Dermis microvascular lymphatic vessel endothelial cell (primary cell): ENCODE data around the gene SPAAR. TPM values are rescaled to one million over a fixed set of nuclear protein-coding genes. Genes with fewer than 3 reads are reported as not detected.
"Not testable (repeated sequence)": the region's sequence is repeated elsewhere in the genome, so short reads cannot be mapped to it uniquely, and the experiment has no call there.

Experiments
- DNase-seq, 2 donors: peaks; one replicate each; pipeline versions ENCODE4 v3.0.0 to v3.0.0-alpha.2; 2010; ENCODE audit warnings: low read depth in 2 of 2
- total RNA-seq: library from RNA; depleted of rRNA; stranded (reverse); fragments of >200 nt; gene quantifications from 2 replicates; pipeline ENCODE4 v1.2.1, GENCODE V29; 2014

SPAAR gene
- total RNA-seq, 1 donor from 2014 or later = 2.8 TPM

GRCh38 chr9:35923598-35923926 lies 14.3 kb downstream of the SPAAR start:
- DNase-seq = no peak

GRCh38 chr9:35923927-35924763 lies 14.9 kb downstream of the SPAAR start:
- DNase-seq = peak; percentile 48 to 77

- DNase-seq = no peak
Observed at GRCh38 chr9:35928591-35929452, 19.5 kb downstream of the SPAAR start.

GRCh38 chr9:35929453-35929718 lies 20.1 kb downstream of the SPAAR start:
- DNase-seq = no peak

- no peak for DNase-seq
Observed at GRCh38 chr9:35930521-35930920, 21.2 kb downstream of the SPAAR start.

GRCh38 chr9:35930989-35931388 lies 21.7 kb downstream of the SPAAR start:
- no peak for DNase-seq

- DNase-seq = no peak
Observed at GRCh38 chr9:35932735-35933134, 23.4 kb downstream of the SPAAR start.

- no peak for DNase-seq
Observed at GRCh38 chr9:35933550-35934067, 24.3 kb downstream of the SPAAR start.

- DNase-seq = not testable (repeated sequence)
Observed at GRCh38 chr9:35934069-35934468, 24.8 kb downstream of the SPAAR start.

- no peak for DNase-seq
Observed at GRCh38 chr9:35935261-35935660, 26.0 kb downstream of the SPAAR start.

GRCh38 chr9:35935755-35936509 lies 26.6 kb downstream of the SPAAR start:
- peak in 1 of 2 donors; percentile 33 for DNase-seq

- no peak for DNase-seq
Observed at GRCh38 chr9:35937227-35937626, 27.9 kb downstream of the SPAAR start.

GRCh38 chr9:35938474-35939356 lies 29.4 kb downstream of the SPAAR start:
- DNase-seq = no peak

GRCh38 chr9:35939679-35940250 lies 30.5 kb downstream of the SPAAR start:
- no peak for DNase-seq

- no peak for DNase-seq
Observed at GRCh38 chr9:35940458-35941407, 31.4 kb downstream of the SPAAR start.

- no peak for DNase-seq
Observed at GRCh38 chr9:35942286-35942685, 33.0 kb downstream of the SPAAR start.

GRCh38 chr9:35944173-35944572 lies 34.9 kb downstream of the SPAAR start:
- DNase-seq = no peak

- DNase-seq = no peak
Observed at GRCh38 chr9:35944841-35945240, 35.6 kb downstream of the SPAAR start.

- DNase-seq = peak; percentile 58 to 72
Observed at GRCh38 chr9:35945341-35946018, 36.2 kb downstream of the SPAAR start.
